GM18505 (cell line): ENCODE measurements around the gene EFNA3.

Experiments used
- ATAC-seq: cut with Tn5 transposase; IDR thresholded peaks from one replicate; pipeline ENCODE4 v1.9.1; 2021; ENCODE audit not compliant: unreplicated experiment
- POLR2A ChIP-seq: IDR thresholded peaks from 4 replicates; pipeline ENCODE4 v1.6.1; 2011; ENCODE audit warnings: borderline replicate concordance; ENCODE audit not compliant: insufficient read depth, insufficient read length; ENCODE audit errors: extremely low read depth

The EFNA3 gene

GRCh38 chr1:155136748-155137147 lies 58.1 kb downstream of the EFNA3 start:
- no peak for TF ChIP-seq POLR2A
- no peak for ATAC-seq
